H9 (cell line): ENCODE data around the gene GYS1. TPM values are rescaled to one million over a fixed set of nuclear protein-coding genes. Genes with fewer than 3 reads are reported as not detected.

Experiments used
- DNase-seq: peaks from one replicate; pipeline ENCODE4 v3.0.0-alpha.2; 2017
- H2AFZ ChIP-seq: one replicate; pipeline ENCODE4 v1.6.1; 2013; ENCODE audit warnings: mild to moderate bottlenecking, low read length, control low read depth, moderate library complexity
- H2AK5ac ChIP-seq: 2 replicates; pipeline ENCODE4 v1.6.1; 2013; ENCODE audit warnings: low read length, control low read depth, mixed read lengths; ENCODE audit not compliant: insufficient read length
- H2BK120ac ChIP-seq: one replicate; pipeline ENCODE4 v1.6.1; 2013; ENCODE audit warnings: low read depth, mild to moderate bottlenecking, low read length, control low read depth, inconsistent platforms; ENCODE audit not compliant: poor library complexity, severe bottlenecking
- H2BK12ac ChIP-seq: 2 replicates; pipeline ENCODE4 v1.6.1; 2013; ENCODE audit warnings: low read length, control low read depth, mixed read lengths, low read depth; ENCODE audit not compliant: insufficient read length
- H2BK15ac ChIP-seq: 2 replicates; pipeline ENCODE4 v1.6.1; 2013; ENCODE audit warnings: low read depth, low read length, control low read depth
- H2BK20ac ChIP-seq: one replicate; pipeline ENCODE4 v1.6.1; 2013; ENCODE audit warnings: low read depth, mild to moderate bottlenecking, low read length, control low read depth, inconsistent platforms; ENCODE audit not compliant: poor library complexity, severe bottlenecking
- H2BK5ac ChIP-seq: 2 replicates; pipeline ENCODE4 v1.6.1; 2013; ENCODE audit warnings: low read length, control low read depth, mixed read lengths; ENCODE audit not compliant: insufficient read length
- H3K14ac ChIP-seq: 2 replicates; pipeline ENCODE4 v1.6.1; 2013; ENCODE audit warnings: low read length, control low read depth; ENCODE audit not compliant: insufficient read depth
- H3K18ac ChIP-seq: 2 replicates; pipeline ENCODE4 v1.6.1; 2013; ENCODE audit warnings: low read depth, mild to moderate bottlenecking, mixed read lengths, low read length, control low read depth; ENCODE audit not compliant: insufficient read length
- H3K23ac ChIP-seq: 2 replicates; pipeline ENCODE4 v1.6.1; 2013; ENCODE audit warnings: low read length, control low read depth, mixed read lengths, low read depth; ENCODE audit not compliant: insufficient read length
- H3K23me2 ChIP-seq: 2 replicates; pipeline ENCODE4 v1.6.1; 2013; ENCODE audit warnings: low read depth, mild to moderate bottlenecking, mixed read lengths, low read length, control low read depth; ENCODE audit not compliant: insufficient read length, poor library complexity, severe bottlenecking
- H3K27ac ChIP-seq: 2 replicates; pipeline ENCODE4 v1.5.1; 2013; ENCODE audit warnings: low read length, control low read depth, mixed read lengths, low read depth; ENCODE audit not compliant: insufficient read length
- H3K27me3 ChIP-seq: 2 replicates; pipeline ENCODE4 v1.6.1; 2013; ENCODE audit warnings: low read length, control low read depth, inconsistent platforms; ENCODE audit not compliant: insufficient read depth
- H3K4ac ChIP-seq: 2 replicates; pipeline ENCODE4 v1.6.1; 2013; ENCODE audit warnings: low read depth, mild to moderate bottlenecking, control low read depth, inconsistent platforms, low read length, moderate library complexity
- H3K4me1 ChIP-seq: 2 replicates; pipeline ENCODE4 v1.6.1; 2013; ENCODE audit warnings: low read length, control low read depth, inconsistent platforms; ENCODE audit not compliant: insufficient read depth
- H3K4me2 ChIP-seq: 2 replicates; pipeline ENCODE4 v1.6.1; 2013; ENCODE audit warnings: low read length, control low read depth, mixed read lengths; ENCODE audit not compliant: insufficient read length, insufficient read depth
- H3K56ac ChIP-seq: 2 replicates; pipeline ENCODE4 v1.6.1; 2013; ENCODE audit warnings: low read depth, mild to moderate bottlenecking, mixed read lengths, low read length, control low read depth; ENCODE audit not compliant: insufficient read length
- H3K79me1 ChIP-seq: 2 replicates; pipeline ENCODE4 v1.6.1; 2013; ENCODE audit warnings: low read depth, mild to moderate bottlenecking, moderate library complexity, low read length, control low read depth, inconsistent platforms; ENCODE audit not compliant: insufficient read depth, poor library complexity, severe bottlenecking
- H3K79me2 ChIP-seq: 2 replicates; pipeline ENCODE4 v1.6.1; 2013; ENCODE audit warnings: low read length, control low read depth, inconsistent platforms; ENCODE audit not compliant: insufficient read depth
- H3K9ac ChIP-seq: 2 replicates; pipeline ENCODE4 v1.6.1; 2013; ENCODE audit warnings: low read length, control low read depth, mixed read lengths; ENCODE audit not compliant: insufficient read length; ENCODE audit errors: extremely low read depth
- H3K9me3 ChIP-seq: one replicate; pipeline ENCODE4 v1.6.1; 2013; ENCODE audit warnings: low read depth, low read length, inconsistent platforms; ENCODE audit not compliant: control insufficient read depth
- H3T11ph ChIP-seq: one replicate; pipeline ENCODE4 v1.6.1; 2013; ENCODE audit warnings: mild to moderate bottlenecking, low read length, control low read depth, inconsistent platforms
- H4K20me1 ChIP-seq: one replicate; pipeline ENCODE4 v1.6.1; 2013; ENCODE audit not compliant: control insufficient read depth, insufficient read length, insufficient read depth
- H4K5ac ChIP-seq: 2 replicates; pipeline ENCODE4 v1.6.1; 2013; ENCODE audit warnings: low read depth, mild to moderate bottlenecking, mixed read lengths, low read length, control low read depth; ENCODE audit not compliant: insufficient read length
- H4K8ac ChIP-seq: replicated peaks from 2 replicates; pipeline ENCODE4 v1.6.1; 2013; ENCODE audit warnings: low read length, control low read depth, mixed read lengths, low read depth; ENCODE audit not compliant: insufficient read length
- H4K91ac ChIP-seq: 2 replicates; pipeline ENCODE4 v1.6.1; 2013; ENCODE audit warnings: low read depth, mild to moderate bottlenecking, moderate library complexity, mixed read lengths, low read length, control low read depth; ENCODE audit not compliant: insufficient read length
- H3K27ac Mint-ChIP-seq, 3 experiments: 2 replicates in 2 of 3; 3 replicates in 1 of 3; pipeline ENCODE4 v1.8.0; 2020 to 2021; ENCODE audit warnings: mixed read lengths in 3 of 3, mild to moderate bottlenecking in 1 of 3, moderate library complexity in 1 of 3
- H3K27me3 Mint-ChIP-seq: 2 replicates; pipeline ENCODE4 v1.8.0; 2021; ENCODE audit warnings: low read depth, mild to moderate bottlenecking, moderate library complexity, mixed read lengths
- H3K36me3 Mint-ChIP-seq, 3 experiments: 2 replicates in 2 of 3; 3 replicates in 1 of 3; pipeline ENCODE4 v1.8.0; 2020 to 2021; ENCODE audit warnings: low read depth in 3 of 3, mixed read lengths in 3 of 3; ENCODE audit not compliant: insufficient read depth in 1 of 3
- H3K4me1 Mint-ChIP-seq, 2 experiments: 2 replicates each; pipeline ENCODE4 v1.8.0; 2020; ENCODE audit warnings: mixed read lengths in 2 of 2
- H3K4me3 Mint-ChIP-seq, 2 experiments: 2 replicates in 1 of 2; 3 replicates in 1 of 2; pipeline ENCODE4 v1.8.0; 2020 to 2021; ENCODE audit warnings: mild to moderate bottlenecking in 2 of 2, mixed read lengths in 2 of 2, moderate library complexity in 1 of 2
- H3K9me3 Mint-ChIP-seq, 2 experiments: 2 replicates in 1 of 2; 3 replicates in 1 of 2; pipeline ENCODE4 v1.8.0; 2020; ENCODE audit warnings: mild to moderate bottlenecking in 2 of 2, mixed read lengths in 2 of 2, moderate library complexity in 1 of 2
- CTCF ChIP-seq: fragments of 200-600 bp; sonication (generic); conservative IDR thresholded peaks from 3 replicates; pipeline ENCODE4 v1.8.0; 2021; ENCODE audit warnings: antibody characterized with exemption, mild to moderate bottlenecking
- WGBS: extraction: QIAGEN DNeasy Blood & Tissue Kit; methylation state at CpG from one replicate; pipeline ENCODE4 v1.1.7; 2013; ENCODE audit warnings: missing lambda C conversion rate, low lambda C conversion rate, mixed read lengths; ENCODE audit not compliant: insufficient read length; ENCODE audit errors: extremely low coverage; 5-methylcytosine and 5-hydroxymethylcytosine counted together
- total RNA-seq: library from RNA; stranded (reverse); gene quantifications from 2 replicates; pipeline ENCODE4 v1.2.1, GENCODE V29; 2021

GYS1 gene
- total RNA-seq, 1 experiment from 2014 or later: 44.3 TPM

GRCh38 chr19:49009828-49010227, 16.7 kb upstream of the GYS1 start:
- H3K14ac ChIP-seq: no peak overlapping the region
- no peak overlapping the region for H3K27ac ChIP-seq
- no peak overlapping the region for H2BK5ac ChIP-seq
- no peaks in the 10 kb centered on the region for H3K27me3 Mint-ChIP-seq
- no peak overlapping the region for H4K8ac ChIP-seq
- H2BK12ac ChIP-seq: no peak overlapping the region
- H4K5ac ChIP-seq: no peak overlapping the region
- no peaks in the 10 kb centered on the region for H3K9me3 ChIP-seq
- no peak overlapping the region for H2AFZ ChIP-seq
- H3K9ac ChIP-seq: no peak overlapping the region
- DNase-seq: no peak
- H3K4me1 ChIP-seq: no peaks in the 10 kb centered on the region
- H3K27ac Mint-ChIP-seq: no peak overlapping the region
- no peak overlapping the region for H3K4me2 ChIP-seq
- H3K4me1 Mint-ChIP-seq: no peaks in the 10 kb centered on the region
- peak overlapping the region in 1 of 2 experiments; percentile 26; a peak in 1 of 5 replicates for H3K4me3 Mint-ChIP-seq
- H3K36me3 Mint-ChIP-seq: peaks cover 25 to 85% (median 82%) of the 10 kb centered on the region in 3 experiments; a peak in 6 of 7 replicates
- no peak overlapping the region for H2AK5ac ChIP-seq
- H3K79me2 ChIP-seq: no peaks in the 10 kb centered on the region
- no peak for TF ChIP-seq CTCF
- no peaks in the 10 kb centered on the region for H3K27me3 ChIP-seq
- no peak overlapping the region for H2BK15ac ChIP-seq
- H2BK120ac ChIP-seq: no peak overlapping the region
- no peak overlapping the region for H3K23ac ChIP-seq
- H3K4ac ChIP-seq: no peak overlapping the region
- H3K56ac ChIP-seq: no peak overlapping the region
- H2BK20ac ChIP-seq: no peak overlapping the region
- no peaks in the 10 kb centered on the region for H3K79me1 ChIP-seq
- no peaks in the 10 kb centered on the region for H4K20me1 ChIP-seq
- no peak overlapping the region for H3K18ac ChIP-seq
- no peak overlapping the region for H3T11ph ChIP-seq
- no peak overlapping the region for H4K91ac ChIP-seq
- no peaks in the 10 kb centered on the region for H3K23me2 ChIP-seq
- no CpG with 5 or more reads among the region's 18 CpGs for WGBS
- H3K9me3 Mint-ChIP-seq: no peaks in the 10 kb centered on the region
